GM20431 (cell line): ENCODE data around the gene COL16A1.

Source experiments
- in situ Hi-C: fragments of 300-500 bp; cut with MseI, MboI; formaldehyde crosslinking; loops from one replicate; pipeline ENCODE4 v1.15.0; 2020; ENCODE audit warnings: low sequenced_read_pairs; ENCODE audit not compliant: unreplicated experiment

The COL16A1 gene

GRCh38 chr1:31617916-31618746 lies 85.7 kb downstream of the COL16A1 start:
- in situ Hi-C loops: no loop called here

- in situ Hi-C loops: no loop called here
These were observed 86.5 kb downstream of the COL16A1 start, which contains the start of gene HCRTR1 for GRCh38 chr1:31617218-31617915. Gene HCRTR1, plus strand, starts transcription at chr1:31617689. Its CDS starts 1,504 bp downstream, at chr1:31619193.

DNA sequence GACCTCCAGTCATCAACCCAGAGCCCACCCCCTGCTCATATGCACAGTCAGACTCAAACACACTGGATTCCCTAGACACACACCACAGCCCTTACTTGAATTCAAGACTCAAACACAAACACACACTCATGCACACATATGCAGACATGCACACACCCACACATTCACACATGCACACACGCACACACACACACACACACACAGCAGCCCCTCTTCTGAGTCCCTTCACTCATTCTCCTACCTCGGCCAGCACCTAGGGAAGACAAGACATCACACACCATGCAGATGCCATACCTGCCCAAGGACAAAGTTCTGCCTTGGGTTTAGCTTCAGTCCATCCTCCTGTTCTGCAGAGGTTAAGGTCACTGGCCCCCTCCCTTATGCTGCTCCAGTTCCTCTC lies 87.9 kb downstream of the COL16A1 start:
- in situ Hi-C loops: no loop called here

GRCh38 chr1:31615414-31615813 lies 88.4 kb downstream of the COL16A1 start:
- in situ Hi-C loops: no loop called here

DNA sequence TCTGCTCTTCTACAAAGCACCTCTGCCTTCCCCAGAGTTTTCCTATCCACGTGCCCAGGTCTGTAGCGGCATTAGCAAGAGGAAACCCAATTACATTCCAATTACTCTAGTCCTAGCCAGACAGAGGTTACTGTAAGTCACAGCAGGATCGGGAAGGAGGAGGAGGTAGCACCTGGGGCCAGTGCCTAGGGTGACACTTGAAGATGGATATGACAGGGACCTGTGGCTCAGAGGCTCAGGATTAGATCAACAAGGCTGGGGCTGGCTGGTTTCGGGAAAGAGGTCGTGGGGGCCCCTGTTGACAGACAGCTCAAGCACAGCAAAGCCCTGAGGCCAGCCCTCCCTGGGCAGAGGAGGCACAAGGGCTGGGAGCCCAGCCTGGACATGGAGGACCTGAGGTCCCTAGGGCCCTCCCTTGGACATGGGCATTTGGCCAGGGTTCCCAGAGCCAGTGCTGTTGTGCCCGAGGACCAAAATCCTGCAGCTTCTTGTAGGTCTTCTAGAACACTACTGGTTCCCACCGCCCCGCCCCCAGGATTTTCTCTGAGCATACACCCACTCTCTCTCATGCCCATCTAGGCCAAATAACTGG lies 89.3 kb downstream of the COL16A1 start:
- in situ Hi-C loops: no loop called here

GRCh38 chr1:31609514-31610118 lies 94.2 kb downstream of the COL16A1 start:
- in situ Hi-C loops: no loop called here

DNA sequence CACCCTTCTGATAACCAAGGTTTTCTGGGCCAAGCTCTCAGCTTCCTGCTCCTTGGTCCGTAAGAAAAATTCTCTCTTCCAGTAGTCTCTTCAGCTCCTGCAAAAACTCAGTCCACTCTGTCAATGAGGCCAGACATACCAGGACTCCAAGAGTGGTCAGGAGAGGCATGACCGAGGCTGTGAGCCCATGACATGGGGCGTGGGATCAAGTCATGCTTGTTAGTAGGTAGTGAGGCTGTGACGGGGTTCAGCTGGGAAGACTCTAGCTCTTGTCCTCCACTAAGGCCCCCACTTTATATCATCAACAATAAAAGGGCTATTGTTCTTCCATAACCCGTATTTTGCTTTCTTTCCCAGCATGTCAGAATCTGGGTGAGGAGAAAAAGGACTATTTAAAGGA lies 96.5 kb downstream of the COL16A1 start:
- in situ Hi-C loops: no loop called here

DNA sequence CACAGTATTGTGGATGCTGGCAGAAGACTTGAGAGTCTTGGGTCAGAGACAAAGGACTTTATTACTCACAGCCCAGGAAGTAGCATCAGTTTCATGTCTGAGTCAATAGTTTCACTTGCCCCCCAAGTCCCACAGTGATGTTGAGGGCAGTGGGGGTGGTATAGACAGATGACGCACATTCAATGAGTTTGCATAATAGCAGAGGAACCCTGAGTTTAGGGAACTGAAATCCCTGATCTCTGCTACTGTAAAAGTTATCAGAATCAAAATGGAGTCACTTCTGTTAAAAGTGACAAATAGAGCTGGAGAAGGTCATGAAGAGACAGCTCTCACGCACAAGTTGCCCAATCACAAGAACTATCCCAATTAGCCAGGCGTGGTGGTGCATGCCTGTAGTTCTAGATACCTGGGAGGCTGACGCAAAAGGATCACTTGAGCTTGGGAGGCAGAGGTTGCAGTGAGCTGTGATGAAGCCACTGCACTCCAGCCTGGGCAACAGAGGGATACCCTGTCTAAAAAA lies 97.8 kb downstream of the COL16A1 start:
- in situ Hi-C loops: no loop called here
